Adipose tissue (tissue), 3 donors: ENCODE data around the gene MSLN. TPM values are rescaled to one million over a fixed set of nuclear protein-coding genes. Genes with fewer than 3 reads are reported as not detected.
"Not testable (repeated sequence)": the region's sequence is repeated elsewhere in the genome, so short reads cannot be mapped to it uniquely, and the experiment has no call there.

Experiments used
- H3K27ac ChIP-seq: one replicate; pipeline ENCODE4 v1.5.1; 2013; ENCODE audit warnings: low read depth, low read length
- WGBS, 3 donors: extraction: QIAGEN DNeasy Blood & Tissue Kit; methylation state at CpG; one replicate each; pipeline ENCODE4 v1.1.7; 2013; 5-methylcytosine and 5-hydroxymethylcytosine counted together
- polyA plus RNA-seq, 3 donors: library from polyadenylated mRNA; stranded (reverse); fragments of 200-250 nt; gene quantifications; one replicate each; pipeline ENCODE4 v1.2.3, GENCODE V29; 2013
- donor health status: healthy with polysubstance abuse.
- donor health status: Bipolar disorder and iron deficiency.
- donor health status: healthy.

The MSLN gene
- polyA plus RNA-seq, result 10 to 100 TPM in 2 of 3 donors, under 1 TPM in 1; 0.49 to 14.2 (median 13.2) TPM

GRCh38 chr16:760545-761343, at the start of gene MSLN:
Gene MSLN, plus strand, starts transcription at chr16:760734. Its CDS starts 1,947 bp downstream, at chr16:762681.
- no peak within 1 kb of the TSS for H3K27ac ChIP-seq
- WGBS, 3 donors, result 68 to 75% (median 70%) methylated on average over 37 of the region's 37 CpGs

- no peak overlapping the region for H3K27ac ChIP-seq
- 56 to 75% (median 74%) methylated on average over 12 of the region's 12 CpGs for WGBS, 3 donors
Observed at GRCh38 chr16:711084-711483, 49.5 kb upstream of the MSLN start.

- WGBS, 3 donors, result 9 to 11% (median 9%) methylated on average over 22 to 25 of the region's 25 CpGs
- no peak overlapping the region for H3K27ac ChIP-seq
Observed at GRCh38 chr16:711548-712320, 48.8 kb upstream of the MSLN start.

- H3K27ac ChIP-seq, result not testable (repeated sequence)
- WGBS, 3 donors, result 50 to 56% (median 50%) methylated on average over 13 of the region's 13 CpGs
Observed at GRCh38 chr16:712740-713250, 47.7 kb upstream of the MSLN start.

GRCh38 chr16:714079-714478, 46.5 kb upstream of the MSLN start:
- H3K27ac ChIP-seq, result no peak overlapping the region
- WGBS, 3 donors, result 63 to 70% (median 63%) methylated on average over 11 of the region's 11 CpGs

- no peak within 1 kb of the TSS for H3K27ac ChIP-seq
- 4 to 6% (median 4%) methylated on average over 74 to 108 of the region's 108 CpGs for WGBS, 3 donors
Observed at GRCh38 chr16:714558-715476, 45.7 kb upstream of the MSLN start, which contains the start of gene METRN. Gene METRN, plus strand, starts transcription at chr16:715118. Its CDS starts 172 bp downstream, at chr16:715290.

- 1 to 3% (median 2%) methylated on average over 44 to 74 of the region's 74 CpGs for WGBS, 3 donors
- H3K27ac ChIP-seq, result no peak overlapping the region
Observed at GRCh38 chr16:715477-716199, 44.9 kb upstream of the MSLN start.

GRCh38 chr16:716200-716568, 44.4 kb upstream of the MSLN start:
- WGBS, 3 donors, result 16 to 34% (median 27%) methylated on average over 10 to 12 of the region's 12 CpGs
- no peak overlapping the region for H3K27ac ChIP-seq

- 83 to 93% (median 86%) methylated on average over 24 to 29 of the region's 29 CpGs for WGBS, 3 donors
- H3K27ac ChIP-seq, result no peak overlapping the region
Observed at GRCh38 chr16:716768-717325, 43.7 kb upstream of the MSLN start.

- 72 to 79% (median 79%) methylated on average over 31 to 32 of the region's 32 CpGs for WGBS, 3 donors
- no peak overlapping the region for H3K27ac ChIP-seq
Observed at GRCh38 chr16:717450-718245, 42.9 kb upstream of the MSLN start.

- WGBS, 3 donors, result 87 to 94% (median 94%) methylated on average over 9 of the region's 9 CpGs
- H3K27ac ChIP-seq, result no peak overlapping the region
Observed at GRCh38 chr16:718389-718788, 42.1 kb upstream of the MSLN start.

GRCh38 chr16:718922-719321, 41.6 kb upstream of the MSLN start:
- no peak overlapping the region for H3K27ac ChIP-seq
- WGBS, 3 donors, result 76 to 84% (median 82%) methylated on average over 6 of the region's 6 CpGs

GRCh38 chr16:719815-720446, 40.6 kb upstream of the MSLN start:
- H3K27ac ChIP-seq, result no peak overlapping the region
- 5 to 13% (median 10%) methylated on average over 15 to 16 of the region's 16 CpGs for WGBS, 3 donors

GRCh38 chr16:720447-720989, 40.0 kb upstream of the MSLN start:
- peak overlapping the region; percentile 62 for H3K27ac ChIP-seq
- 0 to 1% (median 1%) methylated on average over 38 of the region's 38 CpGs for WGBS, 3 donors

- 3 to 9% (median 9%) methylated on average over 82 to 106 of the region's 106 CpGs for WGBS, 3 donors
- H3K27ac ChIP-seq, result peak within 1 kb of the TSS; percentile 62
Observed at GRCh38 chr16:720990-721764, 39.4 kb upstream of the MSLN start, which contains the start of gene ANTKMT. Gene ANTKMT, plus strand, starts transcription at chr16:721146. Its CDS starts 129 bp downstream, at chr16:721275.
